Stimulated activated CD4-positive, alpha-beta T cell treated with anti-CD3 and anti-CD28 coated beads, Interleukin-2, amount 100 ng/mL, for 4 hours (primary cell): ENCODE data around the gene IFI27L1.

ENCODE experiments used
- DNase-seq: peaks from one replicate; pipeline ENCODE4 v3.0.0-alpha.2; 2020; ENCODE audit warnings: low read depth

The IFI27L1 gene

DNA sequence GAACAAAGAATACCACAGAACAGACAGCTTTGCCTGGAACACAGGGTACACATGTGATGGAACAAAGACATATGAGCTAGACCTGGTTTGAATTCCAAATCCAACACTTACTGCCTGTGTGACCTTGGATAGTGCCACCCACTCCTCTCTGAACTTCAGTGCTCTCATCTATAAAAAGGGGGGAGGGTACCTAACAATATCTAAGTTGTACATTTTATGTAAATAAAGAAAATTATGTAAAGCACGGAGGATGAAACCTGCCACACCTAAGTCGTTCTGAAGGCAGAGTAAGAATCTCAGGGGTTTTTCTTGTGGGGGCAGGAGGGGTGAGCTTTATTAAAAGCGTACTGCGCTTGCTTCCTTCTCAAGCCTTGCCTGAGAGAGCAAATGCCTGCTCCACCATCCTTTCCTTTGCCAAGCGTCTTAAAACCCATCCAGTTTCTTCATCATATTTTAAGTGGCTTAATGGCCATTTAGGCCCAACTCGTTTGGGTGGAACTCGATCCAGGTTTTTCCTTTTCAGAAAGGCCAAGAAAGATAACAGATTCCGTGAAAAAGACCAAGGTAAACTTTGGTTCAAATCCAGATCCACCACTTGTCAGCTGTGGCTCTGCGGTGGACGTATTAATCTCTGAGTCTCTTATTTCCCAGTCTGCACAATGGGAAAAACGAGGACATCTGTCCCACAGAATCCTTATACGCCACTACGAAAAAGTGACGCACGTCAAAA lies 1.1 kb upstream of the IFI27L1 start:
- DNase-seq = no peak

- no peak for DNase-seq
Observed at GRCh38 chr14:94081386-94081820, 293 bp downstream of the IFI27L1 start.

DNA sequence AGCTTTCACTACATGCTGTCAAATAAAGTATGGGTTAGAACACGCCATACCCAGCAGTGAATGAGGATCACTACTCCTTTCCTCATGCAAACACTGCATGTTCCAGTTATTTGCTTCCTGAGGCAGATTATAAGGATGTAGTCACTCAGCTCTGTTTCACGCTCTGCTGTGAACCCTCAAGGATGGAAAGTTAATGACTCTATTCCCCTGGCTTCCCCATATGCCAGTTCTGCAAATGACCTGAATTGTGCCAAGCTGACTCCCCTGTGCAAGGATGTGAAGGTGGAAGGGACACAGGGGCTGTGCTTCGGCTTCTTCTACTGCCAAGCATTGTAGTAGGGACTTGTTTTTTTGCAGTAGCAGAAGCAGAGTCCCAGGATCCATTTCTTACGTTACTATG lies 6.8 kb downstream of the IFI27L1 start:
- no peak for DNase-seq

DNA sequence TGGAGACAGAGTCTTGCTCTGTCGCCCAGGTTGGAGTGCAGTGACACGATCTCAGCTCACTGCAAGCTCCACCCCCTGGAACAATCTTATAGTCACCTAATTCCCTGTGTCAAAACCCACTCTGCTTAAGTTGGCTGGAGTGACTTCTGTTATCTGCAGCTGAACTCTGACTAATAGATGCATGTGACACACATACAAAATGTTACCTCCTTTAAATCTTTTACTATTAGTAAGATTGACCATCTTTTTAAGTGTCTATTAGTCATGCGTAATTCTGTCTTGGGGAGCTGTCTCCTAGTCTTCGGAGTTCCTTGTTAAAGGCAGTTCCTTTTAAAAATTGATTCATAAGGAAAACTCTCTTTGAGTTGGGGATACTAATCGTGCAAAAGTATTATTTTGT lies 7.4 kb downstream of the IFI27L1 start:
- no peak for DNase-seq

- DNase-seq = no peak
Observed at GRCh38 chr14:94089479-94089878, 8.4 kb downstream of the IFI27L1 start.

GRCh38 chr14:94093418-94093817 lies 12.3 kb downstream of the IFI27L1 start:
- no peak for DNase-seq

- DNase-seq = no peak
Observed at GRCh38 chr14:94097091-94097490, 16.0 kb downstream of the IFI27L1 start.

- no peak for DNase-seq
Observed at GRCh38 chr14:94098326-94098992, 17.3 kb downstream of the IFI27L1 start.

DNA sequence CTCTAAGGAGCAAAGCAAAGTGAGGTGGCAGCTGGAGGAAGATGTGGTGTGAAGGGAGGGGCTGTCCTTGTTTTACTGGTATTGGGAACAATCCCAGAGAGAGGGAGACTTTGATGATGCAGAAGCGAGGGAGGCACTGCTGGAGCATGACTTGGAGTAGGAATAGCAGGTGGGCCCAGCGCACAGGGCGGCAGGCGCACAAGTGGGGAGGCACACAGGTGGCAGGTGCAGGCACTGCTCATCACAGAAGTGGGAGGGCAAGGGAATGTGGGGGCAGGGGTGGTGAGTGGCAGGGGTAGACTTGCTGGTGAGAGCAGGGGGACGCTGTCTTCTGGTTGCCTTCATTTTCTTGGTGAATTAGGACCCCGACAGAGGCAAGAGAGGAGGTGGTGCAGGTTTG lies 17.9 kb downstream of the IFI27L1 start:
- no peak for DNase-seq

- no peak for DNase-seq
Observed at GRCh38 chr14:94100847-94101246, 19.7 kb downstream of the IFI27L1 start.

DNA sequence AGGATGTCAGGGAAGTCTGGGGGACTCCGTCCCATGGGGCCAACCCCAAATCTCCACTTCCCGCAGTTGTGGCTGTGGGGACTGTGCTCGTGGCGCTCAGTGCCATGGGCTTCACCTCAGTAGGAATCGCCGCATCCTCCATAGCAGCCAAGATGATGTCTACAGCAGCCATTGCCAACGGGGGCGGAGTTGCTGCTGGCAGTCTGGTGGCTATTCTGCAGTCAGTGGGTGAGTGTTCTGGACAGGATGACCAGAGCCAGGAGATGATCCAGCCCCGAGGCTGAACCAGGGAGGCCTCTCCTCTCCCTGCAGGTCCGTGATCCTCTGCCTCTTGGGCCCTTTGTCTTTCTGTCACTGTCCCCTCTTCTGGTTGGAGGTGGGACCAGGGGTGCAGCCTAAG lies 20.6 kb downstream of the IFI27L1 start:
- no peak for DNase-seq

DNA sequence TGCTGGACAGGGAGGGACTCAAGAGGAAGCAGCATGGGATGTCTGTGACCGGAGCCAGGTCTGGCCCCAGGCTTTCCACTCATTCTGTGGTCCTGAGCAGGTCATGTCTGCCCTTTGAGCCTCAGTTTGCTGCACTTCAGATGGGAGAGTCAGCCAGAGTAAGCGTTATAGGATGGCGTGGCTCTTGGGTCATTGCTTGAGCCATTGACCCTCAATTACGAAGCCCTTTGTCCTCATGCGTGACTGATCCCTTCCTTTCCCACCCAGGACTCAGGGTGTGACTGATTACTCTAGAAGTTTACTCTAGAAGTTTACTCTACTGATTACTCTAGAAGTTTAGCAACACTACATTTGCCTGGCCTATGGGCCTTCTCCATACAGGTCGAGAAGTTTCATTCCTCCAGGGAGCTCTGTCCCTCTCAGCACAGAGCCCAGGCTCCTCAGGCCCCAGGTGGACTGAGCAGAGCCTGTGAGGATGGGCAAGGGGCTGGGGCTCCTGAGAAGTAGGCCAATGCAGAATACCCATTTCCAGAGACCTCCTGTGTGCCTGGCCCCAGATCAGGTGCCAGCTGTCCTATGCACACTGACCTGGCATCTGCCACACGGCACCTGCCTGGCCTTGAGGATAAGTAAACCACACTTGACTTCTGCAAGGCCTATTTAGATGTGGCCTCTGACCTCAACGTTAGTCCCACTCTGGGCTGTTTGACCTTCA lies 21.8 kb downstream of the IFI27L1 start:
- no peak for DNase-seq

DNA sequence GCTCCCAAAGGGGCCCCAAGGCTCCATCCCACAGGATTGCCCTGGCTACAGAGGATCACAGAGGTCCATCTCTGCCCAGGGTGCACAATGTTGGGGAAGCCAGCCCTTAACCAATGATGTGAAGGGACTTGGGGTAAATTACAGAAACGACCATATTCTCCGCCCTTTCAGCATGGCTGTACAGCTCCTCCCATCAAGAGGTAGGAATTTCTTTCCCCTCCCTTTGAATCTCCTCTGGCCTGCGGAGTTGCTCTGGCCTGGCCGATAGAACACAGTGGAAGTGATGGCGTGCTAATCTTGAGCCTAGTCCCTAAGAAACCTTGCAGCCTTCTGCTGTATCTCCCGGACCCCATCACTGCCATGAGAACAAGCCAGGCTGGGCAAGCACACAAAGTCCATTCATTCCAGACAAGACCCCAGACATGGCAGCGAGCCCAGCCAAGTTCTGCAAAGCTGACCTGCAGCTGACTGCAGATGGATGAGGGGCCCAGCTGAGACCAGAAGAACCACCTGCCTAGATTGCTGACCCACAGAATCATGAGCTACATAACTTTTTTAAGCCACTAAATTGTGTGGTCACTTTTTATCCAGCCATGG lies 22.5 kb downstream of the IFI27L1 start:
- no peak for DNase-seq

- DNase-seq = no peak
Observed at GRCh38 chr14:94104731-94105130, 23.6 kb downstream of the IFI27L1 start.

DNA sequence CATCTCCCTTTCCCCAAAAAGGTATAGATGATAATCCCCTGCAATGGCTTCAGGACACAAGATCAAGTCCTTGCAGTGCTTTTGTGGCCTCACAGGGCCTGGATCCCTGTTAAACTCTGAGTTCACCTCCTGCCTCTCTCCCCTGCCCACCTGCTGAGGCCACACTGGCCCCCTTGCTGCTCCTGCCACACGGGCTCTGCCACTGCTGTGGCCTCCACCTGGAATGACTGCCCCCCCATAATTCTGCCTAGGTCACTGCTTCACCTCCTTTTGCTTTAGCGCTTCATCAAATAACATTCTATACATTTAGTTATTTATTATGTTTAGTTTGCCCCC lies 28.8 kb downstream of the IFI27L1 start:
- DNase-seq = no peak

DNA sequence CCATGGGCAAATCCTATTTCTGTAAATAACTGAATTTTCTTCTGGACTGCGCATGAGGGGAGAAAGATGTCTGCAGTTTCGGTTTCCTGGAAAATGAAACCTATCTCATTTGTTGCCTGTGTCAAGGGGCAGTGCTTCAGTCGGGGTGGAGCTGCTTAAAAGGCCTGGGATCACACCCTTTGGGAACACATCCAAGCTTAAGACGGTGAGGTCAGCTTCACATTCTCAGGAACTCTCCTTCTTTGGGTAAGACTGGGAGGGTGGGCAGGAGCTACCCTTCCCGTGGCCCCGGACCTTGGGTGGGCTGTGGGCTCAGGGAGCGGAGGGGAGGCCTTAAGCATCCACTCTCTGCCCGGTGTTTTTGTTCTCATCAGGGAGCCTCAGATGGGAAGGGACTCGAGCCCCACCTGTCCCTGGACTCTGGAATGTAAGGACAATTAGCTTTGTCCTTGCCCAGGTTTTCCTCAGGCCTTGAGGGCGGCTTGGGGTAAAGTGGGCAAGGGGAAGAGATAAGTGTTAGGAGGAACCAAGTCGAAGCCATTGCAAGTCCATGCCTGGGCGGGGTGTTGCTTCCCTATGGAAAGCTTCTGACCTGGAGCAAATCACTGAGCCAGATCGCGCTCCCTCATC lies 29.6 kb downstream of the IFI27L1 start, which contains the start of gene IFI27:
Gene IFI27 (plus strand): TSS at position 185 of the 630 bp plus-strand sequence.
- DNase-seq = no peak

GRCh38 chr14:94111276-94112095 lies 30.4 kb downstream of the IFI27L1 start:
- no peak for DNase-seq

DNA sequence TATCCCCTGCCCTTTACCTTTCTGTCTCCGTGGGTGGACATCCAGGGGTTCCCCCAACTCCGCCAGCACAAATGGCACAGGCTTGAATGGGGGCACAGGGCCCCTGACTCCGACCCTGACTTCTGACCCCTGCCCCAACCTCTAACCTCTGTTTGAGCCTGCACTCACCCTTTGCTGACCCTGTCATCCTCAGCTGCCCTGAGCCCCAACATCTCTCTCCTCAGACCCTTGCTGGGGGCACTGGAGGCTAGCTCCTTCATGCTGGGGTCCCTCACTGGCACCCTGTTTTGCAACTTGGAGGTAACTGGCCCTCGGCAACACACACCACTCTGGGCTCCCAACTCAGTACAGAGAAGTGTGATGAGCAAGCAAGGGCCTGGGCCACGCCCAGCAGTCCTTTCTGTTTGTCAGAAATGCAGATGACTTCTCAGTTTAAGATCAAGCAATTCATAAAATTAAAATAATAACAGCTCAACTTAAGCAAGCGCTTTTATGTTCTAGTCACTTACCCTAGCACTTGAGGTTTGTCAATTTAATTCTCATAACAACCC lies 31.5 kb downstream of the IFI27L1 start:
- DNase-seq = no peak

- DNase-seq = no peak
Observed at GRCh38 chr14:94113073-94113472, 32.0 kb downstream of the IFI27L1 start.

DNA sequence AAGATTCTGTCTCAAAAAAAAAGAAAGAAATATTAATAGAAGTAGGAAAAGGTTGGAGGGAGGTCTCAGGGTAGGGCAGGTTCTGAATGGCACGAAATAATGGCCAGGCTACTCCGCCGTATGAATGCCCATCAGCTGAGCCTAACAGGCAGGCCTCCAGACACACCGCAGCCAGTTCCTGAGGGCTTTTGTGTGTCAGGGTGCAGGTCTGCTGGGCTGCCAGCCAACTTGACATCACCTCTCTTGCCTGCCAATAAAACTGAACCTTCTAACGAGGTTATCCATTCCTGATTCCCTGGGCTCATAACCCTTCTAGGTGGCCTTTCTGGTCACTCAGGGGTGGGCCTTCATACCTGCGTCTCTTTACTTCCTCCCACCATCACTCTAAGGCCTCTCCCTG lies 32.4 kb downstream of the IFI27L1 start:
- no peak for DNase-seq
